NCI-H2107 (cell line): Measurements from ENCODE around the gene APBB1IP.
"Not testable (repeated sequence)": the region's sequence is repeated elsewhere in the genome, so short reads cannot be mapped to it uniquely, and the experiment has no call there.

Experiments
- DNase-seq: peaks from one replicate; lab custom pipeline; 2025; lab: John Stamatoyannopoulos, UW

The APBB1IP gene

DNA sequence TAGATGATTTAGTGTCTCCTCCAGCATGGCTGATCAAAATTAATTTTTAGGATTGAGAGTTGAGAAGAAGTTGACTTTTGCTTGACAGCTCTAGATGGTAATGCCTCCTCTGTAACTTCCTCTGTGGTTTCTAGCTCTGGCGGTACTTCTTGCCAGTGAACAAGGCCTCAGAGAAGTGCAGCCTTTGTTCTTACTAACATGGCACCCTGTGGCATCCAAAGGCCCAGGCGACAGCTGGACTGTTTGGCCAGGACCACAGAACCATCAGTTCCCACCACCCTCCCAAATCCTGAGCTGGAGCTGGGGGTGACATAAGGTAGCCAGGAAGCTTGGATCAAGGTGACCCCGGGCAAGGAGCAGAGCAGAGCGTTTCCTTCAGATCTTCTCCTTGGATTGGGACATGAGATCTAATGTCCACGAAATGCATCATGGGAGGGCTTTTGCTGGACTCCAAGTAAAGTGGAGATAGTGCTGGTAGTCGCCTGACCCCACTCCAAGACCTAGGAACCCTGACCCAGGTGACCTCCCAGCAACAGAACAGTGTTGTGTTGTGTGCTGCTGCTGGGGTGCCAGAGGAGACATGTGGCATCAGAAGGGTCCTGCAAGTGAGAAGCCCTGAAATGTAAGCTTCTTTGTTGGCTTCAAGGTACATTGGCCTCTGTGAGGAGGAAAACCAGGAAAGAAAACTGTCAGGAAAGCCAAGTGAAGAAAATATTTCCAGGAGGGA, 41.8 kb downstream of the APBB1IP start:
- DNase-seq = no peak

DNA sequence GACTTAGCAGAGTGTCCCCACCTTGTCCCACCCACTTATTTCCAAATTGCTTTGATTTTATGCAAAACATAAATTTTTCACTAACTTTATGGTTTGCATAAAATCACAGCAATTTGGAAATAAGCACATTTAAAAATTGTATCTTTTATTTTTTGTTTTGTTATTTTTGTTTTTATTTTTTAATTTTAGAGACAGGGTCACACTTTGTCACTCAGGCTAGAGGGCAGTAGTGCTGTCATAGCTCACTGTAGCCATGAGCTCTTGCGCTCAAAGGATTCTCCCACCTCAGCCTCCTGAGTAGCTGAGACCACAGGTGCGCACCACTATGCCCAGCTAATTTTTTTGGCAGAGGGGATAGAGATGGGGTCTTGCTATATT, 43.2 kb downstream of the APBB1IP start:
- no peak for DNase-seq

DNA sequence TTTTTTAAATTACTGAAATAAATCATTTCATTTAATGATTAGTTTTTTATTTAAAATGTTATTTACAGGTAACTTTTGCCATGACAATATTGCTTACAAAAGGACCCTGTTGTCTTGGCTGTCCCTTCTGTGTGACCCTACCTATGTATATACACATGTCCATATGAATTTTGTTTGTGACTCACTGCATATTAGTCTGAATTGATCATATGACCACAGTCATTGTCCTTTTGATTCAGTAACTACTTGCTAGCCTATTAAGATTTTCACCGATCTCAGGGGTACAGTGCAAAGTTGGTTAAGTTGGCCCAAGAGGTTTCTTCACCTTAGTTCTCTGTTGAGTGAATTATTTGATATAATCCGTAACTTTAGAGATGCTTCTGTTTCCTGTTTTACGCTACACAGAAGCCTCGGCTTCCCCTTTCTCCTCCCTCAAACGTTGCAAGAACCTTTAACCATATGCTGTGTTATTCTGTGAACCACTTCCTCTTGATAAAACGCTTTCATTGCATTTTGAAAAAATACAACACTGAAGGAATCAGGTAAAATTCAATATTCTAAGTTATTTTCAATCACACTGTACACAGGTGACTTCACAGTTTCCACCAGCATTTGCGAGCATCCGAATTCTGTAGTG, 43.9 kb downstream of the APBB1IP start:
- DNase-seq = no peak

DNA sequence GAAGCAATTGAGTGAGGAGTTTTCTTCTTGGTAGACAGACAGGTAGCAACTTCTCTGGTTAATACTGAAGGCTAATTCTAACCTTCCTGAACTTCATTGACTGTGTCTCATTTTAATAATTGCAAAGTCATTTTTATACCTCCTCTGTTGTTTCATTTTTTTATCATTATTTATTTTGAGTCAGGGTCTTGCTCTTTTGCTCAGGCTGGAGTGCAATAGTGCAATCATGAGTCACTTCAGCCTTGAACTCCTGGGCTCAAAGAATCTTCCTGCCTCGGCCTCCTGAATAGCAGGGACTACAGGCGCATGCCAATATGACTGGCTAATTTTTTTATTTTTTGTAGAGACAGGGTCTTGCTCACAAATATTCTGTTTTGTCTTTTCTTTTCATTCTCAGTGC, 45.4 kb downstream of the APBB1IP start:
- DNase-seq = no peak

DNA sequence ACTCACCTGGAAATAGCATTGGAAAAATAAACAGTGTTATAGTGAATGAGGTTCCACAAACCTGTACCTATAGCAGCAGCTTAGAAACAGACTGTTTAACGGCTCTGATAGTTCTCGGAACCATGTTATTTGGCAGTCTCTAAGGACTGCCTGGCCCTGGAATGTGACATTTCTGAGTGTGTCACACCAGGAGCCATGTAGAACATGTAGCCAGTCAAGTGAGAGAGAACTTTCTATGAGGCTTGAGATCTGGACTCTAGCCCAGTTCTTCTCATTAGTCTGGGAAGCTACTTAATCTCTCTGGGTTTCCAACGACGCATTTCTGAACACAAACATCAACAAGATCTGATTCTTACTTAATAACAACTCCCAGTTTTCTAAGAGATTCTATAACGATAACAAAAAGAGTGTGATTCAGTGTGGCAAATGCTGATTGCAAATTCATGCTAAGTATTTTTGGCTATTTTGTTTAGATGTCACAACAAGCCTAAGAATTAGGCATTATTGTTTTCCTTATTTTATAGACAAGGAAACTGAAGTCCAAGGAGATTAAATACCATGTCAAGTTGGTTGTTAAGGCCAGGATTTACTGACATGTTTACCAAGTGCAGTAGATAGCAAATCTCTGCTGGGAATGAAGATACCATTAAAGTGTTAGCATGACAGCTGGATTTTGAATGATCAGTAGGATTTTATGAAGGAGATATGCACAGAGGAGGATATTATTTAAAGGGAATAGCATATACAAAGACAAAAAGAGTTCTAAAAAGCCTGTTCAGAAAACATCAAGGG, 47.2 kb downstream of the APBB1IP start:
- DNase-seq = no peak

DNA sequence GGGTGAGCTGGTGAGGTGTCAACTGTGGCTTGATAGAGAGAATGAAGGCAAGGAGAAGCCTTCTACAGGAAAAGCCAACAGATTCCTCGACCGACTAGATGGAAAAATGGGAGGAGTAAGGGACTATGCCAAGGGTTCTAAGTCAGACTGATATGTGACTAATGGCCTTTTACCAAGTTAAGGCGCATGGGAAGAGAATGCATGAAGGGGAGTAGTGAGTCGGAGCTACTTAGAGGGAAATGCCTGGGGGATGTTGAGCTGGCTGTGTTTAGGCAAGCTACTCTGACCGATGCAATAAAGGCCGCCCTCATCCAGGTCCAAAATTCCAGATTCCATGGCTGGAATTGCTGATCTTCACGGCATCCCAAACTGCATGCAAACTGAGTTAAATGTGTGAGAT, 48.2 kb downstream of the APBB1IP start:
- DNase-seq = no peak

DNA sequence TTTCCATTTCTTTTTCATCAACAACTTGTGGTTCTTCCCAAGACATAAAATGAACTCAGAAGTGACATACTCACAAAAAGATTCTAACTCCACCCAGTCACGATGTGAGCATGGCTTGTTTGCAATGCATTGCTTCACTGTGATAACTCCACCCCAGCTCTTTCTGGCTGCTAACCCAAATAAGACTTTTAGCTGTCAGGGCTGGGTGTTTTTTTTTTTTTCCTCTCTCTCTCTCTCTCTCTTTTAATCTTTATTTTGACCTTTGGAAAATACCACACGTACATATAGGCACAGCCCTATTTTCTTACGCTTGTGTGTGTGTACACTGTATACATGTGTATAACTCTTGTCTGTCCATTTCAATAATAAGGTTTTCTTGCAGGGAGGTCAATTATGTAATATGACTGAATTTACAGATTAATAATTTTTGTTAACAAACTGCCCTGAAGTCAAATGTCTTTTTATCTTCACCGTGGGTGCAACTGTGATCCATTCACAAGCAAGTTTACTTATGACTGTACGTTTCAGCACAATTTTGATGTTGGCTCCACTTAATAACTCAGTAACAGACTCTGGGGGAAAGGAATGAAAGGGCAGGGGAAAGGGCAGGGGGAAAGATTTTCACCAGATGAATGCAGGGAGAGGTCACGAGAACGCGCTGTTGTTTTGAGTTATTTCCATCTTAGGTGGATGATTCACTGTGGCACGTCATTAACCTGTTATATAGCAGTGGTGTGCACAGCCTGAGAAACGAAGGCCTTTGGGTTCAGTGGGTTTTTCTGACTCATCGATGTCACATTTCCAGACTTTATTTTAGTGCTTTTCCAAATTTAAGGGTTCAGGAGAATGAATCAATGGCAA, 49.1 kb downstream of the APBB1IP start:
- no peak for DNase-seq

DNA sequence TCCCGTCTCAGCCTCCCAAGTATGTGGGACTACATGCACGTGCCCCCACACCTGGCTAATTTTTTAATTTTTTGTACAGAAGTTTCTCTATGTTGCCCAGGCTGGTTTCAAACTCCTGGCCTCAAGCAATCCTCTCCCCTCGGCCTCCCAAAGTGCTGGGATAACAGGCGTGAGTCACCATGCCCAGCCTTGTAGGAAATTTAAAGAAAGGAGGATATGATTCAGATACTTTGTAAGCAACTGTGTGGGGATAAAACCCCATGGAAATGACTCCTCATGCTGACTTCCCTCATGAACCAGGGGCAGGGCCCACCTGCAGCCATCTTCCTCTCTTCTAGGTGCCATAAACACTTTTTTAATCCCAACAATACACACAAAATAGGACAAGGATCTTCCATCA, 50.2 kb downstream of the APBB1IP start:
- DNase-seq = no peak

DNA sequence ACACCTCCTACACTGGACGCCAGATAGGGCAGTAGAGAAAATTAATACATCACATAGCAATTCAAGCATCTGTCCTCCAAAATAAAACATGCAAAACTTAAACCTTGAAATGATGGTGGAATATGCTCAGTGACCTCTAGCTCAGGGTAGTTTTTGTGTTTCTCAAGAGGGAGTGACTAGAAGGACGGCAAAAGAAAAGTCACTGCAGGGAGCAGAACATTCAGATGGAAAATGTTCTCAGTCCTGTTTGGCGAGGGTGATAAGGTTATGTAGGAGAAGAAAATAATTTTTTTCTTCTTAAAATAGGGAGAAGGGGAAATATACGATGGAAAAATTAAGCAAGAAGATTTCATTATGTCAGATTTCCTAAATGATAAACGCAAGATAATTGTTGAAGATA, 50.9 kb downstream of the APBB1IP start:
- DNase-seq = no peak

DNA sequence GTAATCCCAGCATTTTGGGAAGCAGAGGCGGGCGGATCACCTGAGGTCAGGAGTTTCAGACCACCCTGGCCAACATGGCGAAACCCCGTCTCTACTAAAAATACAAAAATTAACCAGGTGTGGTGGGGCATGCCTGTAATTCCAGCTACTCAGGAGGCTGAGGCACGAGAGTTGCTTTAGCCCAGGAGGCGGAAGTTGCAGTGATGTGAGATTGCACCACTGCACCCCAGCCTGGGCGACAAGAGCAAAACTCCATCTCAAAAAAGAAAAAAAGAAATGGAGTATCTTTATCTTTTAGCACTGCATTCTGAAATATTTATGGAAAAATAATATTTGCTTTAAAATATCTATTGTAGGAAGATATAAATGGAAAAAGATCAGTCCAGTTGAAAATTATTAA, 52.2 kb downstream of the APBB1IP start:
- not testable (repeated sequence) for DNase-seq

DNA sequence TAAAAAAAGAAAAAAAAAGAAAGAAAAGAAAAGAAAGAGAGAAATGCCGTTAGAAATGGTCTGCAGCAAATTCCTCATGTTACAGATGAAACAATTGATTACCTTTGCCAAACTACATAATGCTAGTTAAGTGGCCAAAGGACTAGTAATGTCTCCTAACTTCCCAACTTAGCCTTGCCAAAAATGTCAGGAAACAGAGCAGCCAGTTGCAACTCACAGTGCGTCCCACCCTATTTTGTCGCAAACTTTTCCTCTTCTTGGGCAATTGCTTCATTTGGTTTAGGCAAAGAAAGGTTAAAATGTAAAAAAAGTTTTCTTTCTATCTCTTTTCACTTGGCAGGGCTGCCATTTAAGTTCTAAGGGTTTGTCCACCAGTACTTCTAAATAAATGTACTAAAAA, 53.1 kb downstream of the APBB1IP start:
- DNase-seq = no peak

DNA sequence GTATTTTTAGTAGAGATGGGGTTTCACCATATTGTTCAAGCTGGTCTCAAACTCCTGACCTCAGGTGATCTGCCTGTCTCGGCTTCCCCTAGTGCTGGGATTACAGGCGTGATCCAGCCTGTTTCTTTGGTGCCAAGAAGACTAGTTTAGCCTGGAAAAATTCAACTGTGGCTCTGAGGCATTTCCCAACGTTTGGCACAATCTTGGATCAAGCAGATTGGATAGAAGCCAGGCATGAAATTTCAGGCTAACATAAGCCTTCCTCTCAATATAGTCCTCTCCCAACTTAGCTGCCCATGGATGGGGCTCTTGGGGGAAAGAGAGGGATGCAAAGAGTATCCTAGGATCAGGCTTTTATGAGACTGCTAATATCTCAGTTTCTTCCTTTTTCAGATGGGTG, 53.8 kb downstream of the APBB1IP start:
- DNase-seq = no peak

DNA sequence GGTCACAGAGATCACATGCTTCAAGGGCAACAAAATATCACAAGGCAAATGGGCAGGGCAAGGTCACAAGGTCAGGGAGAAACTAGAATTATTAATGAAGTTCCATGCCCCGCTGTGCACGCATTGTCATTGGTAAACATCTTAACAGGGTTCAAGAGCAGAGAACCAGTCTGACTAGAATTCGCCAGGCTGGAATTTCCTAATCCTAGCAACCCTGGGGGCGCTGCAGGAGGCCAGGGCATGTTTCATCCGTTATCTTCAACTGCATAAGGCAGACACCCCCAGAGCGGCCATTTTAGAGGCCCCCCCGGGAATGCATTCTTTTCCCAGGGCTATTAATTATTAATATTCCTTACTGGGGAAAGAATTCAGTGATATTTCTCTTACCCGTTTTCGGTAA, 54.6 kb downstream of the APBB1IP start:
- DNase-seq = not testable (repeated sequence)

DNA sequence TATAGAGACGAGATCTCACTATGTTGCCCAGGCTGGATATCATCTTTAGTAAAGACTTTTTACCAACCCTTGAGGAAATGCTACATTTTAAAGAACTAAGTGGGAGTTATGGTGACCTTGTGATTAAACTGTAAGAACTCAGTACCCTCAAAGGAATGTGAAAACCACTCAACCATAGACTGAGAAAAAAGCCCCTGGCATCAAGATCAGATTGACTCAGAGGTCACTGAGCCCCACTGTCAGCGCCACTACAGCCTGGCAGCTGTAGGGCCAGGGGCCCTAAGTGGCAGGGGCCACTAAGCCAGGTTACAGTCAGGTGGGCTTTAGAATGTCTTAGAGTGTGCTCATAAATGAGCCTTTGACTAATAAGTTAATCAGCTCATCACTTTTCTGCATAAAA, 55.9 kb downstream of the APBB1IP start:
- no peak for DNase-seq

DNA sequence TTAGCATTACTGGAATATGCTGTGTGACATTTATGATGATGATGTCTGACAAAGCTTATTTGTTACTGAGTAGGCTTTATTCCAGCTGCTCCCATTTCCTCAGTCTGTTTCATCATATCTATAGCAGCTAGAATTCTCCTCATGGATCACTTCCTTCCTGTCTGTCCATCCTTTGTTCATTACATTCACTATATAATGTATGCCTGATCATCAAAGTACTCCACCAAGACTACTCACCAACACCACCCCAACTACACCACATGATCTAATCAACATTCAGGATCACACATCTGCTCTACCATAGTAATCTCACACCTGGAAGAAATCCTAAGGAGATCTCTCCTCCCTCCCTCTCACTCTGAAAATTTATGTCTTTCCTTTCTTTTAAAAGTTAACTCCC, 61.3 kb downstream of the APBB1IP start:
- DNase-seq = no peak

DNA sequence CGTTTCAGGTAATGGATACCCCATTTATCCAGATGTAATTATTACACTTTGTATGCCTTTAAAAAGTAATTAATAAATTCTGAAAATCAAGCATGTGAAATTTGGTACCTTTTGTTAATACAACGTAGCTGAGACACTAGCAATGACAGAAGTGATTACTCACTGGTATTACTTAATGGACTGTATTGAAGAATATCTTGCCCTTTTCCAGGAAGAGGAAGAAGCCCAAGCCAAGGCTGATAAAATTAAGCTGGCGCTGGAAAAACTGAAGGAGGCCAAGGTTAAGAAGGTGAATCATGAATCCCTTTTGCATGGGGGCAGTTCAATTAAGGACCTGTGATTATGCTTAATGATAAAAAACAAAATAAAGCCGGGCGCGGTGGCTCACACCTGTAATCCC, 64.8 kb downstream of the APBB1IP start:
- DNase-seq = no peak

DNA sequence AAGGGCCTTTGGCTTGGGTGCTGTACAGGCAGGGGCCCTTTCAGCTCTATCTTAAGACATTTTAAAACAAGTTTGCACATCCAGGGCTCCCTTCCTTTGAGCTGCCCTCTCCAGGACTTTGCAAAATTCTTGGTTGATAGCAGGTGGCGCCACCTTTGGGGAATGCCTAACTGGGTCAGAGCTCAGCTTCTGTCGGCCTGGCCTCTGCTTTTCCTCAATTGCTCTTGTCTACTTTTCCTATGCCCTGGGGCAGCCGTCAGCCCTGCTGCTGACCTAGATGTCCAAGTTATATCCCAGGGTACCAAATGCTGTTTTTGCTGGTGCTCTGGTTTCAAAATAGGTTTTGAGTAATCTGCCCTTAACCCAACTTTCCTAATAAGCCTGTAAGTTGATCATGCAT, 65.8 kb downstream of the APBB1IP start:
- no peak for DNase-seq

DNA sequence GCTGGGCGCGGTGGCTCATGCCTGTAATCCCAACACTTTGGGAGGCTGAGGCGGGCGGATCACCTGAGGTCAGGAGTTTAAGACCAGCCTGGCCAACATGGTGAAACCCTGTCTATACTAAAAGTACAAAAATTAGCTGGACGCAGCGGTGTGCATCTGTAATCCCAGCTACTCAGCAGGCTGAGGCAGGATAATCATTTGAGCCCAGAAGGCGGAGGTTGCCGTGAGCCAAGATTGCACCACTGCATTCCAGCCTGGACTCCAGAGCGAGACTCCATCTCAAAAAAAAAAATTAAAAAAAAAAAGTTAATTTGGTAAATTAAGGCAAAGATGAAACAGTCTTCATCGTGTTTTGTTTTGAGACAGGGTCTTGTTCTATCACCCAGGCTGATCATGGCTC, 66.3 kb downstream of the APBB1IP start:
- DNase-seq = not testable (repeated sequence)

DNA sequence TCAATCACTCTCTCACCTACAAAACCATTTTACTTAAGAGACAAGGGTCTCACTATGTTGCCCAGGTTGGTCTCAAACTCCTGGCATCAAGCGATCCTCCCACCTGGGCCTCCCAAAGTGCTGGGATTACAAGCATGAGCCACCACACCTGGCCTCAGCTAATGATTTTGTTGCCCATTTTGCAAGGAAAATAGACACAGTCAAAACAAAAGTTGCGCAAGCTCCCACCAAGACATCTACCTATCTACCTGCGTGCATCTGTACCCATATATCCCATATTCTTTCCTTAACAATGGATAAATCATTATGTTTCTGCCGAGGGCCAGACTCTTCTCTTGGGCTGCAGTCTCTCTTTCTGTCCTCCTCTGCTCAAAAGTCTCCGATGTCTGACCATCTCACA, 67.3 kb downstream of the APBB1IP start:
- no peak for DNase-seq

DNA sequence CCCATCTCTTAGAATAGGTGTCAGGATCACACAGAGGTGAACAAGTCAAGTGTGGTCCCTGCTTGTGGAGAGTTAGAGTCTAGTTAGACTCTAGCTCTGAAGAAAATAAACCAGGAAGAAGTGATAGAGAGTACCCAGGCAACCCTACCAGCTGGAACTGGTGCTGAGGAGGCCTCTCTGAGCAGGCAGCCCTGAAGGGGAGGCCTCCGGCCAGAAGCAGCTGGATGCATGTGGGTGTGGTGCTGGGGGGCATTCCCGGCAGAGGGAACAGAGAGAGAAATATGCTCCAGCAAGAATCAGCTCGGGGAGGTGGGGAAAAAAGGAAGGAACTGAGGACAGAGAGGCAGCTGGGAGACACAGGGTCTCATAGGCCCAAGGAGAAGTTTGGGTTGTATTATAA, 68.6 kb downstream of the APBB1IP start:
- DNase-seq = no peak

DNA sequence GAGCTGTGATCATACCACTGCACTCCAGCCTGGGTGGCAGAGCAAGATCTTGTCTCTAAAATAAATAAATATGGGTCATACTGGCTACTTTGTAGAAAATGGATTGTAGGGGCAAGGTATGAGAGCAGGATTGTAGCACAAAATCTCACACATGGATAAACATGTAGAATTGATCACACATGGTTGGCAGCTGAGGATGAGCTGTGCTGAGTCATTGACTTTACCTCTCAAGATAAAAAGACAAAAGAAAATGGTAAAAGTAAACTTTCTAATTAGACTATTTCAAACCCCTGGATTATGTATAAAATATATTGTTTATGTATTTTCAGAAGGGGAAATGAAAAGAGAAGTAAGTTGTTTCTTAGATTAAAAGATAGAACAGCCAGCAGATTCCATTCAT, 69.3 kb downstream of the APBB1IP start:
- DNase-seq = no peak

DNA sequence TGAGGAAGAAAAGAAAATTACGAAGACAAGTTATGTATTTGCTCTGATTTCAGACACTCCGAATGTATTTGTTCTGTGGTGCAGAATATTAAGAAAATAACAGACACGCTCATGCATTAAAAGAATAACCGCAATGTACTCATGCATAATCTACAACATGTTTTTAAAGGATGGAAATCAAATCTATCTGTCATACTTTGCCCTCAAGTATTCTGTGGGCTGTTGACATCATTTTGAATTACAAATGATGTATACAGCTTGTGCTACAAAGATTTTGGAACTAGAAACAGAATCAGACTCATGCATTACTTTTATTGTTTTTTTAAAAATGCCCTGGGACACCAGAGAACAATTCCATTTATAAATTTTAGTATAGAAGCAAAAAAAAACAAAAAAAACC, 69.9 kb downstream of the APBB1IP start:
- no peak for DNase-seq
